GM18858 (cell line): ENCODE data around the gene TMEM238L.

Experiments used
- ATAC-seq: cut with Tn5 transposase; IDR thresholded peaks from one replicate; pipeline ENCODE4 v1.9.1; 2021; ENCODE audit not compliant: unreplicated experiment

TMEM238L gene

GRCh38 chr17:10805911-10806310 lies 2.0 kb upstream of the TMEM238L start:
- no peak for ATAC-seq

DNA sequence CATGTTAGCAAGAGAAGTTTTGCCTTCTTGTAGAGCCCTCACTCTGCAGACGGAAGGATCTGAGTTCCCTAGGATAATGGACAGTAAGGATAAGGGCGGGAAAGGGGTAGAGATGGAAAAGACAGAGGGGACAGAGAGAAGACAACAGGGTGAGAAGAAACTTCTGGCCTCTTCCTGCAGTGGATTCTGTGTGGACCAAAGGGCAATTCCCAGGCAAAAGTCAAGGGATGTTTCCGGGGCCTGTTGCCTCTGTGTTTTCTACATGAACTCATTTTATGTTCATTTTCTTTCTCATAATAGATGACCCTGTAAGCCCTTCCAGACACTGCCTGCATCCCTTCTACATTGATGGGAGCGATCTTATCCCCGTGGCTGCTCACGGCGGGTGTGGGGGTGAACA lies 647 bp upstream of the TMEM238L start:
- no peak for ATAC-seq

DNA sequence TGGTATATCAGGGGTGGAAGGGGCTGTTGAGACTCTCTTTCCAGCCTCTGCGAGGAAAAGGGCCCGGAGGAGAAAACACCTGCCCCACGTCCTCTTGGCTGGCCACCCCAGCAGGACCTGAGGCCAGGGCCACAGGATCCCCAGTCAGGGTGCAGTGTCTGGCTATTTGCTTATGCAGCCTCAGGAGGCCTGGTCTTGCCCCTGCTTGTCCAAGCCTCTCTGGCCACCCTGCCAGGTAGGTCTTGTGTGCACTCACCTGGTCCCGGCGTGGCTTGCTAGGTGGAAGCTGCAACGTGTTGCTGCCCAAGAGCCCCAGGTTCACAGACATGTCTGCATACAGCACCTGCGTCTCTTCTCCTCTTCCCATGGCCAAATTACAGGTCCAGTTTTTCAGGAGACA lies 549 bp downstream of the TMEM238L start:
- ATAC-seq: no peak

- ATAC-seq: no peak
These were observed 1.2 kb downstream of the TMEM238L start for GRCh38 chr17:10802496-10803284.

DNA sequence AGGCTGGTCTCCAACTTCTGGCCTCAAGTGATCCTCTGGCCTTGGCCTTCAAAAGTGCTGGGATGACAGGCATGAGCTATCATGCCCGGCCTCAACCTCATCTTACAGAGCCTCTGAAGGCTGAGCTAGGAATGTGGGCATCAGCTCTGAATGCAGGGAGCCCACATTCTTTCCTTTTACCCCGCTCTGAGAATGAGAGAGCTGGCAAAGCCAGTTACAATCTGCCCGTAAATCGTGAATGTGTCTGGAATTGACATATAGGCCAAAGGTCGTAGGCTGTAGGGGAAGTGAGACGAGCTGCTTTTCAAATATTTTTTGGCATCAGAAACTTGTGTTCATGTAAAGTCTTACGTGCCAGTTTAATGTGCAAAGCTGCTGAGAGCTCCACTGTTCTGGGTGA lies 4.5 kb downstream of the TMEM238L start:
- no peak for ATAC-seq

DNA sequence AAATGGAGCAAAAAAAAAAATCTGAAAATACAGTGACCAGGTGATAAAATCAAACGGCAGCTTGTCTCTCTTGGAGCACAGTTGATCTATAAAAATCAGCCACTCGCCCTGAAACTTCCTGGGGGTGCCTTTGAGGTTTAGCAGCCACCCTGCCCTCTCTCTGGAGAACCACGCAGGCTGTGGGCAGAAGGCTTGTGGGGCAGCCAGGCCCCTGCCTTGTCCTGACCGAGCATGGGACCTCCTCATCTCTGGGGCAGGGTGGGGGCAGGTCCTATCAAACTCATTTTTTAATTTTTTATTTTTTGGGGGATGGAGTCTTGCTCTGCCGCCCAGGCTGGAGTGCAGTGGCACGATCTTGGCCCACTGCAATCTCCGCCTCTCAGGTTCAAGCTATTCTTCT lies 5.0 kb downstream of the TMEM238L start:
- no peak for ATAC-seq

- ATAC-seq: no peak
These were observed 5.6 kb downstream of the TMEM238L start for GRCh38 chr17:10798332-10798749.

GRCh38 chr17:10797476-10798328 lies 6.2 kb downstream of the TMEM238L start:
- ATAC-seq: no peak

DNA sequence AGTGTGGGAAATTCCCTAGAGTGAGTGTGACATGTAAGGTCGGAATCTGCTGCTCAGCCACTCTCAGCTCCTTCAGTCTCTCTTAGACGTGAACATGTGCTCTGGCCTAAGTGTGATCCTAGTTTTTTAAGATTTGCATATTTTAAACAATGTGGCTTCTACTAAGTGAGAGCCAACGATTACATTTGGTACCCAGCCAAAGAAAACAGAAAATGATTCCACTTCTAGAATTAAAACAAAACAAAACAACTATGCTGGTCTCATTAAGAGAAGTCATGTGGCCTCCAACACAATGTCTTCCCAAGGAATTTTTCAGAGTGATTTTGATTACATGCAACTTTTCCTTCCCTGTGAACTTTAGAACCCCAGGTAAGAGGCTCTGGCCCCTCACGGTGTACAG lies 10.1 kb downstream of the TMEM238L start:
- no peak for ATAC-seq

- ATAC-seq: no peak
These were observed 10.6 kb downstream of the TMEM238L start for GRCh38 chr17:10793256-10793655.

- no peak for ATAC-seq
These were observed 11.7 kb downstream of the TMEM238L start for GRCh38 chr17:10792151-10792550.

- no peak for ATAC-seq
These were observed 13.2 kb downstream of the TMEM238L start for GRCh38 chr17:10790491-10791401.

DNA sequence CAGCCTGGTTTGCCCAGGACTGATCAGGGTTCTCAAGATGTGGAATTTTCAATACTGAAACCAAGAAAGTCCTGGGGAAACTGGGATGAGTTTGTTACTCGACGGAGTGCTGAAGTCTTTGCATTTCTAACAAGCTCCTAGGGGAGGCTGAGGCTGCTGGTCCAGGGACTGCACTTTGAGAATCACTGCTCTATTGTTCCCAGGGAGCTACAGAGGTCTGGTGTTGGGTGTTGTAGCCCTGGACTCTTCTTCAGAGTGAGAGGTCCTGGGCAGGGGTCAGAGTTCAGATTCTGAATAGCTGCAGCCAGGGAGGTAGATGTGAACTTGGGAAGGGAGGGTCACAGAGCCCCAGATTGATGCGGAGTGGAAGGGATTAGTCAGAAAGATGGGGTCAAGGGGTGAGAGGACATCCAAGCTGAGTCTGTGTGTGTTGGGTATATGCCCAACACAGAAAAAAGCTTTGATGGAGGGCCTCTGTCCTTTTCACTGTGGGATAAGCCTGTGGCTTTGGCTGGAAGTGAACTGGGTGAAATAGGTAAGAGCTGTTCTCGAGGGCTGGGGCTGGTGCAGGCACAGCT lies 14.1 kb downstream of the TMEM238L start:
- ATAC-seq: no peak

DNA sequence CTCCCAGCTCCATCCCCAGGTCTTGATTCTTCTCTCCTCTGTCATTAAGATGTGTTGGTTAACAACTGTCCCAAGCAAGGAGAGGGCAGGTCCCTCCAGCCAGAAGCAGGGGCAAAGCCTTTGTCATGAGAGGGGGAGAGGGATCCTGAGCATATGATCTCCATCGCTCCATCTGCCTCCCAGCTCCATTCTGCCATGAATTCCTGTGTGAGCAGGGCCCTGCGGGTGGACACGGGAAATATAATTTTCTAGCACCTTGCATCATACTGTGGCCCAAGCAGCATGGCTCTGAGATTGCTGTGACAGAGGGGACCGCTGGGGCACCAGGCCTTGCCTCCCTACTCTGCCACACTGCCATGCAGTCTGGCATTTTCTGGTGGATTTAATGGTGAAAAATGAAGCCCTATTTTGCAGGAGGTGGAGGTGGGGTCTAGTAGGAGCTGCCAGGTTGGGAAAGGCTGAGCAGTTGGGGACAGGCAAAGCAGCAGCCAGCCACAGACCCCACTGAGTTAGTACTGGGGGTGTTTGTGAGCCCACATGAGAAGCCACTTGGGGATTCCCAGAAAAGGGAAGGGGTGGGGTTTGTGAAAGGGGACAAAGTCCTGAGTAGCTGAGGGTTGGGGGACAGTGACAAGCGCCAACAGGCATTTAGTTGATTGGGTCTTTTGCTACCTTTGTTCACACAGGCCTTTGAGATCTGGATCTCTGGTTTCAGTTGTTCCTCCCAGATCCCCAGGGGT lies 16.4 kb downstream of the TMEM238L start:
- ATAC-seq: no peak

DNA sequence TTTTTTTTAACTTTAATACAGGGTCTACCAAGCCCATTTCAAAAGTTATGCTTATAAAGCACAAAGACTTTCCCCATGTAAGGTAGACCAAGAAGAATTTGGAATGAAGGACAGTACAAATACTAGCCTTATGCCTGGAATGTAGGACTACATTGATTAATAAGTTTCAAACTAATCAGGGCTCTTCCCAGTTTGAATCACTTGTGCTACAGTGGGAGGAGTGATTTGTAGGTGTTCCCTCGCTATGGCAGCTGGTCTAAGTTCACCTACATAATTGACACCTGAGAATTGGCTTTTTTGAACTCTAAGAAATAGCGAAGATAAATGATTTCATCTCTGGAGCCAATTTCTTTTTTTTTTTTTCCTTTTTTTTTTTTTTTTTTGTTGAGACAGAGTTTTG lies 18.6 kb downstream of the TMEM238L start:
- no peak for ATAC-seq

- no peak for ATAC-seq
These were observed 24.3 kb downstream of the TMEM238L start for GRCh38 chr17:10779609-10780008.

- ATAC-seq: no peak
These were observed 26.0 kb downstream of the TMEM238L start for GRCh38 chr17:10777890-10778289.

DNA sequence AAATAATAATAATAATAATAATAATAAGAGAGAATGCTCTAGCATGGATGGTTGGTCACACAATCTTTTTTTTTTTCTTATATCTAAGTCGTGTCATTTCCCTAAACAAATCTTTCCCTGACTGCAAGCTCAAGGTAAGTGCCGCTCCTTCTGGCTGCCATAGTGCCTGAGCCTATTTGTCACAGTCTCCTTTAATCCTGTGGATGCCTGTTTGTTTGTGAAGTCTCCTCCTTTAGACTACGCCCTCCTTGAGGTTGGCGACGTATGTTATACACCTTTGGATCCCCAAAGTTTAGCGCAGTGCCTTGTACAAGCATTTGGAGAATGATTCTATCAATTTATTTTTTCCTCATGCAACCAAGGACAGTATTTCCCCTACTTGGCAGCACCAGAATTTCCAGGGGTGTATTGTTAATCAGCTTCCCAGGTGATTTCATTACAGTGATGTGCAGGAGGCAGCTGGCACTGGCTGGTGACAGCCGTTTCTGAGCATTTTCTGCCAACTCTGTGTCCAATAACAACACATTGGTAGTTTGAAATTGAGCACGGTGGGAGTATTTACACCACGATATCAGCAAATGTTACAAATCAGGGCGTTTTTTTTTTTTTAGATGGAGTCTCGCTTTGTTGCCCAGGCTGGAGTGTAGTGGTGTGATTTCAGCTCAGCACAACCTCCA lies 26.6 kb downstream of the TMEM238L start:
- no peak for ATAC-seq

DNA sequence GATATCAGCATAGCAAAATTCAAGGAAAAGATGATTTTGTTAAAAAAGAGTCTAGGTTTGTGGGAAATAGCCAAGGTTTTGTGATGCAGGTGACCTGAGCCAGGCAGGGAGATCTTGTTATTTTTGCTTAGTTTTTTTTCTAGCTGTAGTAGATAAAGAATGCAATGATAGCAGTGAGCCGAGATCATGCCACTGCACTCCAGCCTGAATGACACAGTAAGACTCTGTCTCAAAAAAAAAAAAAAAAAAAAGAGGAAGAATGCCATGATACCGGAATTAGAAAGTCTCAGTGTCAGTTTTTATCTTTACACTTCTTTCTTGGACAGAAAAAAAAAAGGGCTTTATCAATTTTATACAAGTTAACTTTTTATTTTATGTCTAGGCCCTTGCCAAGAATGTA lies 27.5 kb downstream of the TMEM238L start:
- ATAC-seq: no peak
